Measurements from ENCODE around the gene FBXO31. TPM values are rescaled to one million over a fixed set of nuclear protein-coding genes. Genes with fewer than 3 reads are reported as not detected.

The FBXO31 gene
- total RNA-seq, 1 donor from 2014 or later = 21.6 TPM

- TF ChIP-seq CTCF (IDR thresholded peaks at IDR 0.05; ENCODE audit: unreplicated experiment) = peak; percentile 73
- DNase-seq (ENCODE audit: low spot score, unreplicated experiment) = peak; percentile 41
- no peaks in the 10 kb centered on the region for H3K4me1 Mint-ChIP-seq (ENCODE audit: low read depth)
- H3K27ac Mint-ChIP-seq = no peak overlapping the region
- no peaks in the 10 kb centered on the region for H3K9me3 Mint-ChIP-seq (ENCODE audit: low read depth)
- peaks cover 6% of the 10 kb centered on the region for H3K27me3 Mint-ChIP-seq
- no peak overlapping the region for H3K4me3 Mint-ChIP-seq (ENCODE audit: low read depth)
- H3K36me3 Mint-ChIP-seq (ENCODE audit: insufficient read depth) = peaks cover 2% of the 10 kb centered on the region
These were observed 85.5 kb downstream of the FBXO31 start for GRCh38 chr16:87297918-87298631.

GRCh38 chr16:87297407-87297806 lies 86.2 kb downstream of the FBXO31 start:
- no peak for TF ChIP-seq CTCF (IDR thresholded peaks at IDR 0.05; ENCODE audit: unreplicated experiment)

GRCh38 chr16:87295661-87296531 lies 87.7 kb downstream of the FBXO31 start:
- no peak overlapping the region for H3K27ac Mint-ChIP-seq
- peaks cover 3% of the 10 kb centered on the region for H3K9me3 Mint-ChIP-seq (ENCODE audit: low read depth)
- no peak for DNase-seq (ENCODE audit: low spot score, unreplicated experiment)
- H3K4me3 Mint-ChIP-seq (ENCODE audit: low read depth) = no peak overlapping the region
- TF ChIP-seq CTCF (IDR thresholded peaks at IDR 0.05; ENCODE audit: unreplicated experiment) = no peak
- peaks cover 6% of the 10 kb centered on the region for H3K27me3 Mint-ChIP-seq
- H3K36me3 Mint-ChIP-seq (ENCODE audit: insufficient read depth) = peaks cover 7% of the 10 kb centered on the region
- H3K4me1 Mint-ChIP-seq (ENCODE audit: low read depth) = no peaks in the 10 kb centered on the region

More at GRCh38 chr16:87297407-87297806, 86.2 kb downstream of the FBXO31 start:
- Mint-ChIP-seq H3K9me3 (ENCODE audit: low read depth) (no peaks in the 10 kb centered on the region), H3K36me3 (ENCODE audit: insufficient read depth) (peaks cover 2% of the 10 kb centered on the region), H3K4me3 (ENCODE audit: low read depth) (no peak overlapping the region), H3K27me3 (peaks cover 6% of the 10 kb centered on the region), H3K27ac (no peak overlapping the region), H3K4me1 (ENCODE audit: low read depth) (no peaks in the 10 kb centered on the region)
- no peak for DNase-seq (ENCODE audit: low spot score, unreplicated experiment)

- no peak overlapping the region for H3K27ac Mint-ChIP-seq
- peaks cover 7% of the 10 kb centered on the region for H3K36me3 Mint-ChIP-seq (ENCODE audit: insufficient read depth)
- no peak for TF ChIP-seq CTCF (IDR thresholded peaks at IDR 0.05; ENCODE audit: unreplicated experiment)
- DNase-seq (ENCODE audit: low spot score, unreplicated experiment) = no peak
- H3K9me3 Mint-ChIP-seq (ENCODE audit: low read depth) = peaks cover 3% of the 10 kb centered on the region
- peaks cover 6% of the 10 kb centered on the region for H3K27me3 Mint-ChIP-seq
- no peaks in the 10 kb centered on the region for H3K4me1 Mint-ChIP-seq (ENCODE audit: low read depth)
- H3K4me3 Mint-ChIP-seq (ENCODE audit: low read depth) = no peak overlapping the region
These were observed 88.3 kb downstream of the FBXO31 start for GRCh38 chr16:87295259-87295658.

- Mint-ChIP-seq H3K9me3 (ENCODE audit: low read depth) (peaks cover 3% of the 10 kb centered on the region), H3K27me3 (peaks cover 3% of the 10 kb centered on the region), H3K27ac (no peak overlapping the region), H3K4me1 (ENCODE audit: low read depth) (no peaks in the 10 kb centered on the region), H3K36me3 (ENCODE audit: insufficient read depth) (peaks cover 7% of the 10 kb centered on the region), H3K4me3 (ENCODE audit: low read depth) (no peak overlapping the region)
- DNase-seq (ENCODE audit: low spot score, unreplicated experiment) = no peak
- no peak for TF ChIP-seq CTCF (IDR thresholded peaks at IDR 0.05; ENCODE audit: unreplicated experiment)
These were observed 89.6 kb downstream of the FBXO31 start for GRCh38 chr16:87293990-87294389.

All from progenitor cell of endocrine pancreas (in vitro differentiated cells).